IPS-18a (cell line): ENCODE data around the gene OR51B4.

Experiments
- H3K27ac ChIP-seq: one replicate; pipeline ENCODE4 v1.5.1; 2013; ENCODE audit warnings: low read length
- H3K27me3 ChIP-seq: one replicate; pipeline ENCODE4 v1.6.1; 2013; ENCODE audit warnings: mild to moderate bottlenecking, low read length; ENCODE audit not compliant: control insufficient read depth, insufficient read depth
- H3K36me3 ChIP-seq: one replicate; pipeline ENCODE4 v1.6.1; 2013; ENCODE audit warnings: low read depth, low read length; ENCODE audit not compliant: control insufficient read depth
- H3K4me1 ChIP-seq: one replicate; pipeline ENCODE4 v1.6.1; 2013; ENCODE audit warnings: low read depth, low read length; ENCODE audit not compliant: control insufficient read depth
- H3K4me3 ChIP-seq: one replicate; pipeline ENCODE4 v1.5.1; 2013; ENCODE audit warnings: low read length
- H3K9ac ChIP-seq: one replicate; pipeline ENCODE4 v1.6.1; 2013; ENCODE audit warnings: mild to moderate bottlenecking, low read length, moderate library complexity
- H3K9me3 ChIP-seq: one replicate; pipeline ENCODE4 v1.6.1; 2013; ENCODE audit warnings: low read depth, low read length; ENCODE audit not compliant: control insufficient read depth

Gene OR51B4

DNA sequence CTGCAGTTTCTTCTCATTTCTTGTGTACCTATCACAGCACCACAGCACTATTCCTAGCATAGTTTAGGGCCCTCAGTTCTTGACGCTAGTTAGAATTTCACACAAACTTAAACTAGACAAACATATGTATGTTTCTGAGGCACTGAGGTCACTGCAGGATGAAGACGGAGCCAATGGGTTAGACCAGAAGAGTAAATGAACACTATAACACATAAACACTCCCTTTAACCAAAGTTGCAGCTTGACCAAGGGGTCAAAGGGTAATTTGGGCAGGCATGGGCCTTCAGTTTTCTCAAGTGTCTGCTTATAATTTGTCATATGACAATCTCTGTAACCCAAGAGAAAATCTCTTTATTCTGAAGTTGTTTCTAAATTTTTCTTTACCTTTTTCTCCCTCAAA is 19.1 kb downstream of the OR51B4 start:
- H3K9me3 ChIP-seq: no peaks in the 10 kb centered on the region
- no peak overlapping the region for H3K4me3 ChIP-seq
- no peaks in the 10 kb centered on the region for H3K36me3 ChIP-seq
- no peaks in the 10 kb centered on the region for H3K27me3 ChIP-seq
- H3K4me1 ChIP-seq: no peaks in the 10 kb centered on the region
- no peak overlapping the region for H3K9ac ChIP-seq
- H3K27ac ChIP-seq: no peak overlapping the region

- H3K27ac ChIP-seq: no peak overlapping the region
Observed at GRCh38 chr11:5281596-5281995, 20.1 kb downstream of the OR51B4 start.

DNA sequence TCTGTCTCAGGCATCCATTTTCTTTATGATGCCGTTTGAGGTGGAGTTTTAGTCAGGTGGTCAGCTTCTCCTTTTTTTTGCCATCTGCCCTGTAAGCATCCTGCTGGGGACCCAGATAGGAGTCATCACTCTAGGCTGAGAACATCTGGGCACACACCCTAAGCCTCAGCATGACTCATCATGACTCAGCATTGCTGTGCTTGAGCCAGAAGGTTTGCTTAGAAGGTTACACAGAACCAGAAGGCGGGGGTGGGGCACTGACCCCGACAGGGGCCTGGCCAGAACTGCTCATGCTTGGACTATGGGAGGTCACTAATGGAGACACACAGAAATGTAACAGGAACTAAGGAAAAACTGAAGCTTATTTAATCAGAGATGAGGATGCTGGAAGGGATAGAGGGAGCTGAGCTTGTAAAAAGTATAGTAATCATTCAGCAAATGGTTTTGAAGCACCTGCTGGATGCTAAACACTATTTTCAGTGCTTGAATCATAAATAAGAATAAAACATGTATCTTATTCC is 21.1 kb downstream of the OR51B4 start:
- H3K4me1 ChIP-seq: no peaks in the 10 kb centered on the region
- no peak overlapping the region for H3K9ac ChIP-seq
- no peak overlapping the region for H3K4me3 ChIP-seq
- H3K9me3 ChIP-seq: no peaks in the 10 kb centered on the region
- no peaks in the 10 kb centered on the region for H3K27me3 ChIP-seq
- no peak overlapping the region for H3K27ac ChIP-seq
- no peaks in the 10 kb centered on the region for H3K36me3 ChIP-seq

More at GRCh38 chr11:5281596-5281995, 20.1 kb downstream of the OR51B4 start:
- Histone ChIP-seq H3K36me3 (no peaks in the 10 kb centered on the region), H3K9me3 (no peaks in the 10 kb centered on the region), H3K4me3 (no peak overlapping the region), H3K4me1 (no peaks in the 10 kb centered on the region), H3K27me3 (no peaks in the 10 kb centered on the region), H3K9ac (no peak overlapping the region)

- Histone ChIP-seq H3K27me3 (no peaks in the 10 kb centered on the region), H3K36me3 (no peaks in the 10 kb centered on the region), H3K4me1 (peaks cover 2% of the 10 kb centered on the region), H3K4me3 (no peak overlapping the region), H3K9me3 (no peaks in the 10 kb centered on the region), H3K27ac (no peak overlapping the region), H3K9ac (no peak overlapping the region)
Observed at GRCh38 chr11:5279471-5280090, 22.2 kb downstream of the OR51B4 start.

DNA sequence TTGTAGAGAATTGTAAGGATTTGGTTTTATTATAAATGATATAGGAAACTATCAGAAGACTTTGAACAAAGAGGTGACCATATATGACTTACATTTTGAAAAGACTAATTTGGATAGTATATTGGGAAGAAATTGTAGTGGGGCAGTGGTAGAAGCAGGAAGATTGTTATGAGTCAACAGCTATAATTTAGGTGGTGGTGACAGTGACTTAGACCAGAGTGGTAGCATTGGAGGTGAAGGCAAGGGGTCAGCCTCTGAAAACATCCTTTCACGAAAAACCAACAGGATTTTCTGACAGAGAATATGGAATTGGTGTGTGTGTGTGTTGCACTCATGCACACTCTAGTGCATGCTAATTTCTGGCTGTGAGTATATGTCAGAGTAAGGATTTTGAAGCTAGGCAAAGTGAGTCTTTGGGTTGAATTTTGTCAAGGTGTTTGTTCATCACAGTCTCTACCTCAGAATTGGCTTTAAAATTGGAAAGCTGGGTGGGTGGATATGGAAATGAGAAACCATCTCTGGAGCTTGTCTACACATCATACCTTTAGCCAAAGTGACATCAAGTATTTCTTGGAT is 23.9 kb downstream of the OR51B4 start:
- Histone ChIP-seq H3K4me3 (no peak overlapping the region), H3K9ac (no peak overlapping the region), H3K27ac (no peak overlapping the region), H3K9me3 (no peaks in the 10 kb centered on the region), H3K36me3 (no peaks in the 10 kb centered on the region), H3K4me1 (peaks cover 5% of the 10 kb centered on the region), H3K27me3 (no peaks in the 10 kb centered on the region)

DNA sequence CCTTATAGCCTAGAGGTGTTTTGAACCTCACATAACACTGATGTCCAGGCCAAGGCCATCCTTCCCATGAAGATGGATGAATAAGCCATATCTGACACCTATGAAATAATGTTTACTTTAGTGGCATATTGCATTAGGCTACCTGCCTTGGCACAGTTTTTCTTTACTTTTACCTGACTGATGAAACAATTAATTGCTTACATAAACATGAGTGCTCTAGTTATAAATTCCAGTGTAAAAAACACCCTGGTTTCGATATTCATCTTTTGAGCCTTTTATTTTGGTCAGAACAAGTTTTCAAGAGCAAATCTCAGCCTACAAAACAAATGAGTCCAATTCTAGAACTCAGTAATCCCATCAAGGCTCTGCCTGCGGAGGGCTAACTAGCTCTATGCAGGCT is 25.0 kb downstream of the OR51B4 start:
- Histone ChIP-seq H3K9ac (no peak overlapping the region), H3K27ac (no peak overlapping the region), H3K4me3 (no peak overlapping the region), H3K27me3 (no peaks in the 10 kb centered on the region), H3K36me3 (no peaks in the 10 kb centered on the region), H3K4me1 (peaks cover 5% of the 10 kb centered on the region), H3K9me3 (no peaks in the 10 kb centered on the region)

- no peaks in the 10 kb centered on the region for H3K36me3 ChIP-seq
- no peaks in the 10 kb centered on the region for H3K27me3 ChIP-seq
- no peaks in the 10 kb centered on the region for H3K9me3 ChIP-seq
- H3K4me1 ChIP-seq: peaks cover 5% of the 10 kb centered on the region
- H3K9ac ChIP-seq: no peak overlapping the region
- no peak overlapping the region for H3K4me3 ChIP-seq
- no peak overlapping the region for H3K27ac ChIP-seq
Observed at GRCh38 chr11:5275369-5276110, 26.2 kb downstream of the OR51B4 start.

- H3K36me3 ChIP-seq: no peaks in the 10 kb centered on the region
- H3K4me3 ChIP-seq: no peak overlapping the region
- no peak overlapping the region for H3K27ac ChIP-seq
- peaks cover 5% of the 10 kb centered on the region for H3K4me1 ChIP-seq
- no peaks in the 10 kb centered on the region for H3K9me3 ChIP-seq
- H3K9ac ChIP-seq: no peak overlapping the region
- no peaks in the 10 kb centered on the region for H3K27me3 ChIP-seq
Observed at GRCh38 chr11:5274395-5274794, 27.4 kb downstream of the OR51B4 start.

DNA sequence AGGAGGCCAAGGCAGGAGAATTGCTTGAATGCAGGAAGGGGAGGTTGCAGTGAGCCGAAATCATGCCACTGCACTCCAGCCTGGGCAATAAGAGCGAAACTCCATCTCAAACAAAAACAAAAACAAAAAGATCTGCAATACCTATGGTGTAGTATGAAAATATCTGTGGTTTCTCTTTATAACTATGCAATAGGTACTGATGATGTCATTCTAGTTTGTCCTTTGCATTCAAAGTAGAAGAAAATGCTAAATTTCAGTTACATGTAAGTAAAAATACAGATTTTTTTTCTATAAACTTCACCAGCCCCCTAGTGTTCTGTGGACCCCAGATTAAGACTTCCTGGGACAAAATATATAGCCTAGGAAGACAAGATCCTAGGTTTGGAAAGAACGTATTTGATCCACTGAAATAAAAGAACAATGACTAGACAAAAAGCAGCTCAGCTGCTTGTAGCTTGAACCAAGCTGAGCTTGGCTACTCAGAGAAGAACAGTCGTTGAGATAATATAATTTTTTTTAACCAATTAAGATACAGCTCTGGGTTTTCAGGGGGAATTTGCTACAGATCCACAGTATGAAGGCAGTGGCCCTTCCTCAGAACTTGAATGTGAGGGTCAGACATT is 29.2 kb downstream of the OR51B4 start:
- Histone ChIP-seq H3K27ac (no peak overlapping the region), H3K4me1 (peaks cover 5% of the 10 kb centered on the region), H3K4me3 (no peak overlapping the region), H3K27me3 (no peaks in the 10 kb centered on the region), H3K9me3 (no peaks in the 10 kb centered on the region), H3K36me3 (no peaks in the 10 kb centered on the region), H3K9ac (no peak overlapping the region)

GRCh38 chr11:5269715-5270147 is 32.0 kb downstream of the OR51B4 start, which contains the start of gene HBE1:
HBE1 (minus strand) TSS chr11:5269945; CDS start chr11:5269890, 55 bp downstream.
- Histone ChIP-seq H3K27ac (no peak within 1 kb of the TSS), H3K9ac (no peak within 1 kb of the TSS)

GRCh38 chr11:5267033-5267563 is 34.6 kb downstream of the OR51B4 start:
- H3K27ac ChIP-seq: no peak overlapping the region
- no peak overlapping the region for H3K9ac ChIP-seq
- no peaks in the 10 kb centered on the region for H3K4me1 ChIP-seq
- H3K27me3 ChIP-seq: no peaks in the 10 kb centered on the region
- H3K4me3 ChIP-seq: no peak overlapping the region
- no peaks in the 10 kb centered on the region for H3K36me3 ChIP-seq
- H3K9me3 ChIP-seq: no peaks in the 10 kb centered on the region

More at GRCh38 chr11:5269715-5270147, 32.0 kb downstream of the OR51B4 start, which contains the start of gene HBE1:
- H3K4me3 ChIP-seq: no peak within 1 kb of the TSS
- no peaks in the 10 kb centered on the region for H3K9me3 ChIP-seq
- H3K36me3 ChIP-seq: no peaks in the 10 kb centered on the region
- no peaks in the 10 kb centered on the region for H3K27me3 ChIP-seq
- H3K4me1 ChIP-seq: peaks cover 4% of the 10 kb centered on the region
